RKO (cell line): ENCODE data around the gene PIGQ.

Experiments
- DNase-seq: peaks from one replicate; pipeline ENCODE4 v3.0.0-alpha.2; 2016; ENCODE audit warnings: low spot score

PIGQ gene

DNA sequence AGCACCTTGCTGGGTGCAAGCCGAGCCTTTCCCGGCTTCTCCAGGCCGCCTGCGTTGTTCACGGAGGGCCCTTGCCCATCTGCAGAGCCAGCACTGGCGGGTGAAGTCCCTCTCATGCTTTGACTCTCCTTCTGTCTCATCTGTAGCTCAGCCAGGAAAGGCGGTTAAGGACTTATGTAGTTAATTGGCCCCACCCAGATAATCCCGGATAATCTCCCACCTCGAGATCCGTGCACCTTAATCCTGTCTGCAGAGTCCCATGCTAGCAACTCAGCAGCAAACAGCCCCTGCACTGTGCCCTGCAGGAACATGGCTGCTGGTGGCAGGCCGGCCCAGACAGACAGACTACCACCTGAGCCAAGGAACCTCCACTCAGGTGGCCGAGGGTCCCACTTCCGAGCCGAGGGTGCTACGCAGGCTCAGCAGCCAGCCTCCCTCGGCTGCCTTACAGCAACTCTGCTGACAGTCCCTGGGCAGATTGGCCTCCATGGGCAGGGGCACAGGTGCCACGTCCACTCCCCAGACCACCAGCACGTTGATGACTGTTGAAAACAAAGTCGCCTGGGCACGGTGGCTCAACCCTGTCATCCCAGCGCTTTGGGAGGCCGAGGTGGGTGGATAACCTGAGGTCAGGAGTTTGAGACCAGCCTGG, 37.0 kb downstream of the PIGQ start:
- no peak for DNase-seq

DNA sequence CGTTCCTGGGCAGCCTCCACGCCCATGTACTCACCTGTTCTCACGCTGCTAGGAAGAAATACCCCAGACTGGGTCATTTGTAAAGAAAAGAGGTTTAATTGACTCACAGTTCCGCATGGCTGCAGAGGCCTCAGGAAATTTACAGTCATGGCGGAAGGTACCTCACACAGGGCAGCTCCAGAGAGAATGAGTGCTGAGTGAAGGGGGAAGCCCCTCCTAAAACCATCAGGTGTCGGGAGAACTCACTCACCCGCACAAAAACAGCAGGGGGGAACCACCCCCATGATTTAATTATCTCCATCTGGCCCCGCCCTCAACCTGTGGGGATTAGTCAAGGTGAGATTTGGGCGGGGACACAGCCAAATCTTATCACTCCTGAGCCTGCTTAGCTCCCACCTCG, 38.3 kb downstream of the PIGQ start:
- DNase-seq: no peak

DNA sequence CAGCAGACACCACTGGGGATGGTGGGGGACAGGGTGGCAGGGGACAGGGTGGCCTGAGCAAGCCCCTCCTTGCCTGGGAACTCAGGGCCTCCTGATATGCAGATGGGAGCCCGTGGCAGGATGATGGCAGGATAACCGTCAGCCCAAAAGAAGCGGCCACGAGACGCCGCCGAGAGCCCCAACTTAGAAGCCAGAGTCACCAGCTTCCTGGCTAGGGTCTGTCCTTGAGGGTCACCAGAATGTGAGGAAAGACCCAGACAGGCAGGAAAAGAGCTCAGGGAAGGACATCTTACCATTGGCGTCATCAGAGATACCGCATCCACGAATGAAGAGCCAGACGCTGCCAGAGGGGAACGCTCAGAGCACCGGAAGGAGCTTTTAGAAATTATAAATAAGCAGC, 39.5 kb downstream of the PIGQ start:
- no peak for DNase-seq

DNA sequence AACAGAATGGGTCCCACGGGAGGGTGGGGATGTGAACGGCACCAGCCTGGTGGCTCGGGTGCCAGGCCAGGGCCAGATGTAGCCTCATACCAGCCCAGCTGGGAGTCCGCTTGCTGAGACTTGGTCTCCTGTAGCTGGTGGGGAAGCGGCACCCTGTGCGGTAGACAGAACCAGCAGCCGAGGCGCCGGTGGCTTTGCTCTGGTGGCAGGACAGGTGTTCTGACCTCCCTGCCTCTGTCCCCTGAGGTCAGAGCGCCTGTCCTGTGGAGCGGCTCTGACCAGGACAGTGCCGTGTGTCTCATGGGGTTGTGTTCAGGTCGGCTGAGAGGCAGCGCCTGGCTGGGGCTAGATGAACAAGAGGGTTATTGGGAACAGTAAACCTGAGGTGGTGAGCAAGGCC, 40.2 kb downstream of the PIGQ start:
- no peak for DNase-seq

DNA sequence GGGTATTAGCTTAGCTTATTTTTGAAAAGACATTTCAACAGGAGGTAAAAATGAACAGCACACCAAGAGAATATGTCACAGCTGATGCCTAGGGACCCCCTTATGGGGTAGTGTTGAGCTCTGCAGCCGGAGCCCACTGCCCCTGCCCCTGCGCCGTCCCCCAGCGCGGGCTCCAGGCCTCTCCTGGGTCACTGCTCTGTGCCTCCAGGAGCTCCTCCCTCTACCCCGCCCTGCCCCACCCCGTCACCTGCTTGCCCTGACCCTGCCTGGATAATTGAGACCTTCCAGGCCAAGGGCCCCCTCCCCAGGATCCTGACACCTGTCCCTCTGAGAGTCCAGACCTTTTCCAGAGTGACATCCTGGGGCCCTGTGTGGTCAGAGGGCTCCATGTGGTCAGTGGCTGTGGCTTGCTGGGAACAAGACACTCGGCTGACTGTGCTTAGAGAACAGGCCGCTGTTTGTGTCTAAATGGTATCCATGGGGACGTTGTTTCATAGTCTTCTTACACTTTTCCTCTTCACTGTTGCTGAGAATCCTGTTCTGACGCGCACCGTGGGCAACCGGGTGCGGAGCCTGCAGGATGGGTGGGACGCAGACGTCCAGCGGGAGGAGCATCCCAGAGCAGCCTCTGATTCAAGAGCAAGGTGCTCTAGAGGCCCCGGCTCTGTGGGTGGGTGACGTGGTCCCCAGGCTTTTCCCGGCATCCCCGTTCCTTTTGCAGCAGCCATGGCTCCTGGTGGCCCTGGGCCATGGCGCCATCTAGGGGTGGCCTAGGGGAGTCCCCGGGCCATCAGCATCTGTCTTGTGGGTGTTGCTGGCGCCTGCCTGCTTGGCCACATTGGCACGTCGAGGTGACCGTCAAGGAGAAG, 41.0 kb downstream of the PIGQ start:
- DNase-seq: no peak

DNA sequence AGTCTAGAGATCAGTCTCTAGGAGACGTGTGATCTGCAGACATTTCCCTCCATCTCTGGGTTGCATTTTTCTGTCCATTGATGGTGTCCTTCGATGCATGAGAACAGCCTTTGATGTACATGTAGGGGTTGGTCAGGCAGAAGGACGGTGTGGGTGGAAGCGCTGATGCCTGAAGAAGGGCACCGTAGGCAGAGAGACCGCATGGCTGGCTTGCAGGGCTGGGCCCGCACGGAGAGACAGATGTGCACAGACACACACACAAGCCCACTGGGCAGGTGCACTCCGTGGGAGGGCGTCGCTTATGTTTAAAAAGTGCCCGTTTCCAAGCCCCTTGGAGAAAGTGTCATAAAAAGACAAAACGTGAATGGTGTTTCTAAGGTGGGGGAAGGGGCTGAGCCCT, 45.4 kb downstream of the PIGQ start:
- no peak for DNase-seq

DNA sequence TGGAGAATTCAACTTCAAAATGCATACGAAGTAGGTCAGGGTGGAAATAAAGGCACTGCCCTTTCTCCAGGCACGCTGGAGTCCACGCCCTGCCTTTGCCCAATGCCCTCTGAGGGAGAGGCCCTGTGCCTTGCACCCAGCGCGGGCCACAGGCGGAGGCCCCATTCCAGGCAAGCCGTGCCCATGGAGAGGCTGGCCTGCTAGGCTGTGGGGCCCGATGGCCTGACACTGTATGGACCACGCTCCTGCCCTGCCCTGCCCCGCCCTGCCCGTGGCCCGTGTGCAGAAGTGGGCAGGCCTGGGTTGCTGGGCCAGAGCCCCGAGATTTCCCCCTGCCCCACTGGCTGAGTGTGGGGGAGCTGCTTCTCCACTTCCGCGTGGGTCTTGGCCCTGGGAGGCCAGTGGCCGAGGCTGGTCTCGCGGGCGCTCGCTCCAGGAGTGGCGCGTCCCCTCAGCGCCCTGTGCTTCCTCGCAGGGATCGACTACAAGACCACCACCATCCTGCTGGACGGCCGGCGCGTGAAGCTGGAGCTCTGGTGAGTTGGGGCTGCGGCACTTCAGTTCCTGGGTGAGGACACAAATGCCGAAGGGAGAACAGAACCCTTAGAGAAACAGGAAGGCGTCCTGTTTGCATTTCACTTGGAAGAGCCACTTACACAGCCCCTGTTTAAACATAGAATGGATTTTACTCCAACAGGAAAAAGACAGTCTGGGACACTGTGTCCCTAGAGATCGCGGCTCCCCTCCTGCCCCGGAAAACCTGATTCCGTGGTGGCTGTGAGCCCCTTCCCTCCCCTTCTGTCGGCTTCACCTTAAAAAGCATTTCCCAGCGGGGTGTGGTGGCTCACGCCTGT, 47.2 kb downstream of the PIGQ start:
- DNase-seq: no peak

DNA sequence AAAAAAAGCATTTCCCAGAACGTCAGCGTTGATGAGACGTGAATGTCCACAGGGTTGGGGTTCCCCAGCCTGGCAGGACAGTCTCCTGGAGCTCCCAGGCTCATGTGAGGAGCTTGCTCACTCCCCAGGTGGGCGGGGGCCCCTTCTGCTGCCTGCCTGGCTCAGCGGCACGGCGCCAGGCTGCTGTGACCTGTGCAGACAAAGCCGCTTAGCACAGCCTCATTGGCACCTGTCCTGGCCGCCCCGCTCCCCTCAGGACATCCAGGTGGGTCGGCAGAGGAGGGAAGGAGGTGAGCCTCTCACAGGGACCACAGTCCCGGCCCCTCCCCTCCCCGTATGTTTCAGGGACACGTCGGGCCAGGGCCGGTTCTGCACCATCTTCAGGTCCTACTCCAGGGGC, 48.1 kb downstream of the PIGQ start:
- DNase-seq: no peak

DNA sequence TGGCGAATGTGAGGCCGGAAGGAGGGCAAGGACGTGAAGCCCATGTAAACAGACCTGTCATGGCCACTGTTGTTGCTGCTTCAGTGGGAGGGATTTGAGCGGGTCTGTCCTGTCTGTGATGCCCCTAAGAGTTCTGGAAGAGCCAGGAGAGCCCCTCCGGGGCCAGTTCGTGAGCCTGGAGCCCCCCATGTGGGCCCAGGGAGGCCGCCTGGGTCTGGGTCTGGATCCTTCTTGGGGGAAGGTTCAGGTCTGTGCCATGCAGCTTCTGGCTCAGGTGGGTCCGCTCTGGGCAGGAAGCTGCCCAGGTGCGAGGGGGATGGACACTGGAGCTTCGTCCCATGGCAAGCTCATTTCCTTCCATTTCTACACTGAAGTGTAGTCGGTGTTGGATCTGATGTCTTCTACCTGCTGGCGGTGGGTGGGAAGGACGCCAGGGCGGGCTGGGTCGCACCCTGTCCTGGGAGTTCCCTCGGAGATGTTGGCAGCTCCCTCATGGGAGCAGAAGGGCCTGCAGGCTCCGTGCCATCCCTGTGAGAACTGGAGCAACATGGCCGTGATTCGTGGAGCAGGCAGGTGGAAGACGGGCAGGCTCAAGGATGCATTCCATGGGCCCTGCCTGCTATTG, 49.8 kb downstream of the PIGQ start:
- no peak for DNase-seq

DNA sequence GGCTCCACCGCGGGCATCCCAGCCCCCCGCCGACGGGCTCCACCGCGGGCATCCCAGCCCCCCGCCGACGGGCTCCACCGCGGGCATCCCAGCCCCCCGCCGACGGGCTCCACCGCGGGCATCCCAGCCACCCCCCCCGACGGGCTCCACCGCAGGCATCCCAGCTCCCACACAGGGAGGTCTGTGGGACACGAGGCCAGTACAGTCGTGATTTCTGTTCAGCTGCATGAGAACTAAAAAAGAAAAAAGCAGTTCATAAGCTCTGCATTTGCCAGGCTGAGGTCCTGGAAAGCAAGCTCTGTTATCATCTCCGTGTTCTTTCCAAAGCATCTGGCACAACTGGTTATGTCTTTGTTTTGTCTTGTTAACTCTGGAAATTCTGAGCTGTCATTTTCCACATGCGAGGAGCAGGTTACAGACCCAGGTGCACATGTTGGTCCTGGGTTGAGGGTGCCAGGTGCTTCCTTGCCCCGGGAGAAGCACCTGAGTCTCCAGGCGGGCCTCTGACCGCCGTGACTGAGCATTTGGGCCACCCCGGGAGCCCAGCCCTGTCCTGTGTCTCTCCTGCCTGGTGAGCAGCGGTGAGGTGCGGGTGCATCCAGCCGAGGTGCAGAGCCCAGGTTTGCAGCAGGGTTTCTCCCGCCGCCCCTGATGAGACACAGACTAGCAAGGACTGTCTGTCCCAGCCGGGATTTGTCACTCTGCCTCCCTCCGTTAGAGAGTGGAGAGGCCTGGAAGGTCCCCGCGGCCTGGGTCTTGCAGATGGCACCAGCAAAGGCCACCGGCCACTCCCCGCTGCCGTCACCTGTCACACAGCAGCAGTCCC, 51.1 kb downstream of the PIGQ start:
- DNase-seq: no peak

DNA sequence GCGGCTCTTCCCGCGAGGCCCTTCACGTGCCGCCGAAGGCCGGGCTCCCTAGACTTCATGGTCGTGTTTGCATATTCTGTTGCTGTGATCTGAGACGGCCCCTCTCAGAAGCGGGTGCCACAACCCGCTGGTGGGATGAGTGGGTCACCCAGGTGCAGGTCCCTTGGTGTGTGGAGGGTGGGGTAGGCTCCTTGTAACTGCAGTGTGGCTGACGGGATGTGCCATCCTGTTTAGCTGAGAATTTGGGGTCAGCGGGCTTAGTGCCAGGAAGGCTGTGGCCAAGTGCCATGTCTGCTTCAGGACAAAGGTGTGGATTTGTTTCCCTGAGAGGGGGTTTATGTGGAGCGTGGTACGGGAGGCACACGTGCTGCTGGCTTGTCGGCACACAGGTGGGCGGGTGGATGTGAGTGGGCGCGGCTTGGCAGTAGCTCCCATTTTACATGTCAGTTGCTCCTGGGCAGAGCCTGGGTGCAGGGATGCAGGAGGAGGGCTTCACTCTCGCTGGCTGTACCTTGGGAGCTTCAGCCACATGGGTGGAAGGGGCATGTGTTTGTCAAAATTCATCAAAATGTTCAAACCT, 51.8 kb downstream of the PIGQ start:
- DNase-seq: no peak

DNA sequence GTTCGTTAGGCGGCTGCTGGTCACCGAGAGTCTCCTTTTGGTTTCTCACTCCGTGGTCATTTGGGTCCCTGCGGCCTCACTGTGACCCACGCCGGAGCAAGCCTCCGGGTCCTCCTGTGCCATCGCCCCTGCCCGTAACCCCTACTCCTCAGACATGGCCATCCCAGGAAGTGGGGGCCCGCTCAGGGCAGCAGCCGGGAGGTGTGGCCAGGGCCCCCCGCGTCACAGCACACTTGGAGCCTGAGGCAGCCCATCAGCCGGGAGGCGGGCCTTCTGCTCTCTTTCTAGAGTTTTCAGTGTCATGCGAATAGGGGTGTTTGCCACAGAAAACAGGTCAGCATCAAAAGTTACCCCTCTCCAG, 53.1 kb downstream of the PIGQ start:
- no peak for DNase-seq

DNA sequence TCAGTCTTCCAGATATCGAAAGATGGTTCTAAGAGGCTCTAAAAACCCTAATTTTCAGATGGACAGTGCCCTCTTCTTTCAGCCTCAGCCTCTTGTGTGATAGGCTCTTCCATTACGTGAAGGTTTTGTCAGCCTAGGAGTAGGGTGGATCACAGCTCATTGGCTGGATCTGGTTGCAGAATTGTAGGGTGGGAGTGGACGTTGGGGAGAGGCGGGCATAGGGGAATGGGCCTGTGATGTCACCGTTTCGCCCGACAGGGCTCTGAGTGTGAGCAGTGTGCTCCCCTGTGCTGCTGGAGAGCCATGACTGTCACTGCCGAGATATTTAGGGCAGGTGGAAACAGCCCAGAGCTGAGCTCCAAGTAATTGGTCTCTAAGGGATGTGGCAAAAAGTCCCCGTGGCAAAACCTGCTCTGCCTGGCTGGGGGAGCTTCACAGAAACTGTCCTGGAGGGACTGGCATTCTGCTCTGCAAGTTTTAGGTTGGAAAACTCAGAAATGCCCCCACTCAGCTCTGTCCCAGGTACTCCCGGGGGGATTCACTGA, 54.8 kb downstream of the PIGQ start:
- DNase-seq: no peak

DNA sequence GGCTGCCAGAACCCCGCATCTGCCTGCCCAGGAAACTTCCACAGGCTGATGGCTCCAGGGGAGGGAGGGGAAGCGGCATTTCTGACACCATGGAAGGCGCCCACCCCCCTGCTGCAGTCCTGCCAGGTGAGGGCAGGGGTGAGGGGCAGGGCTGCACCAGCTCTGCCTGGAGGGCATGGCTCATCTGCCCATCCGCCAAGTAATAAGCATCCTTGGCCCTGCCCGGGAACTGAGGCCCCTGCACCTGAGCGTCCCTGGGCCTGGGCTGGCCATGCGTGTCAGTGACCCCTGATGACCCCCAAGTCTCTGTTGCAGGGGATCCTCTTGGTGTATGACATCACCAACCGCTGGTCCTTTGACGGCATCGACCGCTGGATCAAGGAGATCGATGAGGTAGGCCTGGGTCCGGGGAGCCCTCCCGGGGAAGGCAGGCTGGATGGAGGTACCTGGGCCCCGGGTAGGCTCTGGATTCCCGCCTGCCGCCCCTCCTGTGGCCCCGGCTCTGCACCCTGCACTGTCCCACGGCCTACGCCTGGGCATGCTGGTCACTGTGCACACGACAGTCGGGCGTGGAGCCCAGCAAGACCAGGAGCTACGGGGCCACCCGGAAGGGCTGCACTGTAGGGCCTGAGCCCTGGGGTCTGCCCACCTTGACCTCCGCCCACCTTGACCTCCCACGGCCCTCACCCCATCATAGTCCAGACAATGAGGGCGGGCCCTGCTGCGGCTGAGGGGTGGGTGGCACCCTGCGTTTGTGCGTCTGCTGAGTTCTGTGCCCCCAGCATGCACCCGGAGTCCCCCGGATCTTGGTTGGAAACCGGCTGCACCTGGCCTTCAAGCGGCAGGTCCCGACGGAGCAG, 55.6 kb downstream of the PIGQ start:
- DNase-seq: no peak

DNA sequence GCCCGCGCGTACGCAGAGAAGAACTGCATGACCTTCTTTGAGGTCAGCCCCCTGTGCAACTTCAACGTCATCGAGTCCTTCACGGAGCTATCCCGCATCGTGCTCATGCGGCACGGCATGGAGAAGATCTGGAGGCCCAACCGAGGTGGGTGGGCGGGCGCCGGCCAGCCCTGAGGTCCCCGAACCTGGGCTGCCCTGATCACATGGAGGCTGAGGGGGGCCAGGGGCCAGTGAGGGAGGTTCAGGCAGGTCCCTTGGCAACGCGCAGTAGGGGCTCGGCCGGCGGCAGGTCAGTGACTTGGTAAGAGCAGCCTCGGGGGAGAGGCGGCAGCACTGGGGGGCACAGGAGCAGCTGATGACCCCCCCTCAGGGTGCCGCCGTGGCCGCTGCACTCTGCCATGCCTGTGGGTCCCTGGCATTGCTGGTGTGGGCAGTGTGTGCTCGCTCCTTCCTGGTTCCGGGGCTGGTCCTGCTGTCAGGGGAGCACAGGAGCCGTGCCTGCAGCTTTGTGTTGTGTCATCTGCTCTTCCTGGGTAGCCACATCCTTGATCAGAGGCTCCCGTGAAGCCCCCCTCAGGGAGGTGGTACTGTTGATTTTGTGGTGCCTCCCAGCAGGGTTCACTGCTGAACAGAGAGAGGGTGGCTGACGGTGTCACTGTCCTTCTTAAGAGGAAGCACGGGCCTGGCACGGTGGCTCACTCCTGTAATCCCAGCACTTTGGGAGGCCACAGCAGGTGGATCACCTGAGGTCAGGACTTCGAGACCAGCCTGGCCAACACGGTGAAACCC, 56.4 kb downstream of the PIGQ start:
- DNase-seq: no peak

DNA sequence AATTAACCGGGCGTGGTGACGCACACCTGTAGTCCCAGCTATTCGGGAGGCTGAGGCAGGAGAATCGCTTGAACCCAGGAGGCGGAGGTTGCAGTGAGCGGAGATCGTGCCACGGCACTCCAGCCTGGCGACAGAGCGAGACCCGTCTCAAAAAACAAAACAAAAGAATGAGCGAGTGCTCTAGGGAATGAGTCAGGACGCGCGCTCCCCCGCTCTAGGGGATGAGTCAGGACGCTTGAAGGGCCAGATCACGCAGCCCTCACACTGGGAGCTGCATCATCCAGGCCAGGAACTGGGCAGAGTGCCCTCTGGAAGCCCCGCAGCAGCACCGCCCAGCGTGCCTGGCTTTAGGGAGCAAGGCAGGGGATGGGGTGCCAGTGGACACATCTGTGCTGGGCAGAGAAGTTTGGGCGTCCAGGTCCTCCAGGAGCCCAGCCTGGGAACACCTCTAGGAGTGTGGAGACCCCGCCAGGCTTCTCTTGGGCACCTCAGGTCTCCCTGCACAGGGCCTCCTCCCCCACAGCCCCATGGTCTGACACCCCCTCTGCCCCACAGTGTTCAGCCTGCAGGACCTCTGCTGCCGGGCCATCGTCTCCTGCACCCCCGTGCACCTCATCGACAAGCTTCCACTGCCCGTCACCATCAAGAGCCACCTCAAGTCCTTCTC, 57.2 kb downstream of the PIGQ start:
- peak; percentile 97 for DNase-seq

DNA sequence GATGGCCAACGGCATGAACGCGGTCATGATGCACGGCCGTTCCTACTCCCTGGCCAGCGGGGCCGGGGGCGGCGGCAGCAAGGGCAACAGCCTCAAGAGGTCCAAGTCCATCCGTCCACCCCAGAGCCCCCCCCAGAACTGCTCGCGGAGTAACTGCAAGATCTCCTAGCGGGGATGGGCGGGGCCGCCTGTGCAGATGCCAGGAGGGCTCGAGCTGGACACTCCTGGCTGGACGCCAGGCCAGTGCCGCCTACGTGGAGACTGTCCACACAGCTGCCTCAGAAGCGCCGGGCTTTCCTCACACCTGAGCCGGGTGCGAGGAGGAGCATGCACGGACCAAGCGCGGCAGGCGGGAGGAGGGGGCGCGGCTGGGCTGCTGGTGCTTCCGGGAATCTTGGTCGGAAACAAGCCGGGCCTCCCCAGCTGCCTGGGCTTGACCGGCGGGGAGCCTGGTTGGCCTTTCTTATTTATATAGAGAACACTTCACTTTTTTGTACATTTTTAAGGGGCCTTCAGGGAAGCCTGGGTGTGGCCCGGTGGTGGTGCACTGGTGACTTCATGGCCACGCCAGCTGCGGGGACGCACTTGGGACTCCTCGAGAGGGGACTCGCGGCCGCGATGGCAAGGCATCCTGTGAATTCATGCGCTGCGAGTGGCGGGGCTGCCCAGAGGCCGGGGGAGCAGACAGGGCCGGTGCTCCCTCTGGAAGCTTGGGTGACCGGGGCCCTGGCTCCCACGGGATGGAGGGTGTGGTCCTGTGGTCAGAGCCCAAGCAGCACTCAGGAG, 57.9 kb downstream of the PIGQ start:
- no peak for DNase-seq
